CD4-positive, alpha-beta T cell treated with Interleukin-4 for 1 hour (primary cell): ENCODE data around the gene MAL.

Experiments
- DNase-seq, 2 donors: peaks; one replicate each; pipeline ENCODE4 v3.0.0-alpha.2; 2020 to 2022

MAL gene

DNA sequence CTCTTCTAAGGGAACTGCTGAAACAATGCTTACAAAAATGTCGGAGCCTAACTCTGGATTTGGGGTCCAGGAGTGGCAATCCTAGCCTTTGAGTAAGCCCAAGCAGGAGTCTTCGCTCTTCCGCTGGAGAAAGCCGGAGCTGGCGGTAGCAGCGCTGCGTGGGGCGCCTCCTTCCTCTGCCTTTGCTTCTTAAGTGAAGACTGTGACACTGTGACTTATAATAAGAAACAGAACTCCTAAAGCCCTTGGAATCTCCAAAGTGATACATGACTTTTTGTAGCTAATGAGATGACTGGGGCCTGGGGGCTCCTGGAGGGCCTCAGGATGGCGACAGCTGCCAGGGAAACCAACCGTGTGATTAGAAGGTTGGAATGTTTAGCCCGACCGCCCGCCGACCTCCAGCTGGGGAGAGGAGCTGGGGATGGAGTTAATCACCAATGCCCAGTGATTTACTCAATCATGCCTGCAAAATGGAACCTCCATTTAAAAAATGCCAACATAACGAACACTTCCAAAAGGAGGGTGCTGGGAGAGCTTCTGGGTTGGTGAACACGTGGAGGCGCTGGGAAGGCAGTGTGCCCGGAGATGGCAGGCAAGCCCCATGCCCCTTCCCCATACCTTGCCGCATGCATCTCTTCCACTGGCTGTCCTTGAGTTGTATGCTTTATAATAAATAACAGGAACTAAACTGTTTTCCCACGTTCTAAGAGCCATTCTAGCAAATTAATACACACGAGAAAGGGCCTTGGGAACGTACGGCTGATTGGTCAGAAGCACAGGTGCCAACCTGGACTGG, 29.0 kb upstream of the MAL start:
- no peak for DNase-seq

DNA sequence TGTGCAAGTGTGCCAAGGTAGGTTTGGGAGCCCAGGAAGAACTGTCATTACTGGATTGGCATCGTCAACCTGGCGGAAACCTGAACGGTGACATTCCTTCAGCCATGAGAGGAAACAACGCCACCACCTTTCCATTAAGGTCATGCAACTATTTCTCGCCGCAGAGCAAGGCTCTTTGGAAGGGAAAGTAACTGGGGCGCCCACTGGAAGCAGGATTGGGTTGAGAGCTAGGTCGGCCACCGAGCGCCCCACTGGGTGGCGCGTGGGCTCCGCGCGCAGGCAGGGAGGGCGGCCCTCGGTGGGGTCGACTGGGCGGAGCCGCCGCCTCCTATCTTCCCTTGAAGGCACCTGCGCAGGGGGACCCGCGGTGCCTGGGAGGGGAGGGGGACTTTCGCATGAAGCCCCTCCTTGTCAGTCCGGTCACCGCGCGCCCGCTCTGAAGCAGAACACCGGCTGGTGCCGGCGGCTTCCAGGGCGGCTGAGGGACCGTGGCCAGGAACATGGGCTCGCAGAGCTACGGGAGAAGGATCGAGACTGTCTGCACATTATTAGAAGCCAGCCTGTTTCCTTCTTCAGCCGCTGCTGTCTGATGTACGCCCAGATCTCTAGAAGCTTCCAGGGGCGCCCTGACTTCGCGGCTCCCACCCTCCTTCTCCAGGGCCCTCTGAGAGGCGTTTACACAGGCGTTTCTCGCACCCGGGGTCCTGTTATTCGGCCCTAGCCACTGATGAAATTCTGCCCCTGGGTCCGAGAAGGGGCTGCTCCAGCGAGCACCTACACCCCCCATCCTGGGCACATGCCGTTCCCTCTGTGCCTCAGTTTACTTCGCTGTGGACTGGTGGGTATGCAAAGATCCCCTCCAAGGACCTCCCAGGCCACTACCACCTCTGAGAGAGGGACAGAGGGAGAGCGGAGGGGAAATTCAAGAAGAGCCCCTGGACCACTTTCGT, 27.3 kb upstream of the MAL start:
- DNase-seq: no peak

DNA sequence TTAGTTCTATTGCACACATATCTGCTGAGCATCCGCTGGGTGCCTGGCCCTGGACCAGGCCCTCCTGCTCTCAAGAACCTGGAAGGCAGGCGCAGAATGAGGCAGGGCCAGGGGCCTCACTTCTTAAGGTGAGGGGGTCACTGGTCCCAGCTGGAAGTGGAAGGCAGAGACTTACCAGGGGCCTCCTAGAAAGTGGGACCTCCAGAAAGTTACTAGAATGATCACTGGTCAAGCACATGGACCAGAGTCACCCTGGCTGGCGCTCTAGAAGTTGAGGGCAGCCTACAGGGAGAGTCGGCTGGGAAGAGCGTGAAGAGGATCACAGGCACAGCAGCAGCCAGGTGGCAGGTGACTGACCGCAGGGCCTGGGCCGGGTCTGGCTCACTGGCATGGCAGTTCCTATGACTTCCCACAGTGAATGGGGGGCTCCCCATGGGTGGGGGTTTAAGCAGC, 26.1 kb upstream of the MAL start:
- DNase-seq: no peak

DNA sequence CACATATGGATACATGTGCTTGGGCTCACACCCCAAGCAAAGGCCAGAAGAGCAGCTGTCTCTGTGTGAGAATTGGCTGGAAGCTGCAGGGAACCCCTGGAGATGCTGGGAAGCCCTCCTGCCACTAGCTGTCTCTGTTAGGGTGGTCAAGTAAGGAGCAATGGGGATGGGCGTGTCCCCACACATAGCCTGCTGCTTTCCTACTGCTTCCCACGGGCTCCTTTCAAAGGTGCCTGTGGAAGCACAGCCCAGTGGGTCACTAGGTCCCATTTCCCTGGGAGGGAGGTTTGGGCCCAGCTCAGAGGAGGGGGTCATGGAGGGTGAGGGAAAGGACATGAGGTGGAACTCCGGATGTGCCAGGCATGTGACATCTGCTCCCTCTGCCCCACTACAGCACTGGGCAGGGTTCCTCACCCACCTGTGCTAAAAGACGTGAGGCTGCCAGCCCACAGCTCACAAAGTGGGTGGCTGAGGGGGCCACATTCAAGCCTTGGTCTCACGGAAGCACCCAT, 24.4 kb upstream of the MAL start:
- DNase-seq: no peak

DNA sequence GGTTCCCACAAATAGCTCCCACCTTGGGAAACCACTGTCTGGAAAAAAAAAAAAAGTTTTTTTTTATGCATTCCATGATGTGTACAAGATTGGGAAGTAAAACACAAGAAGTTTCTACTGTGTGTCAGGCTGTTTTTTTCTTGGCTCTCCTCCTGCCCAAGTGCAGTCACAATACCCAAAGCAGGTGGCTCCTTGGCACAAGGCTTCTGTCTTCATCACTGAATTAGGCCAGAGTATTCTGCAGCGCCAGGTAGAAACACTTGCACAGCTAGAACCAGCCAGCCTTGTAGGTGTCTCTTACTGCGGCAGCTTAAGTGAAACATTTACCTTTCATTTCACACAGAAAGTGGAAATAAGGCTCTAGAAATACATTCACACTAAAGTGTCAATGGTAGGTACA, 23.8 kb upstream of the MAL start:
- no peak for DNase-seq

GRCh38 chr2:95002498-95002897, 23.0 kb upstream of the MAL start:
- DNase-seq: no peak

GRCh38 chr2:95004287-95004686, 21.2 kb upstream of the MAL start:
- no peak for DNase-seq

DNA sequence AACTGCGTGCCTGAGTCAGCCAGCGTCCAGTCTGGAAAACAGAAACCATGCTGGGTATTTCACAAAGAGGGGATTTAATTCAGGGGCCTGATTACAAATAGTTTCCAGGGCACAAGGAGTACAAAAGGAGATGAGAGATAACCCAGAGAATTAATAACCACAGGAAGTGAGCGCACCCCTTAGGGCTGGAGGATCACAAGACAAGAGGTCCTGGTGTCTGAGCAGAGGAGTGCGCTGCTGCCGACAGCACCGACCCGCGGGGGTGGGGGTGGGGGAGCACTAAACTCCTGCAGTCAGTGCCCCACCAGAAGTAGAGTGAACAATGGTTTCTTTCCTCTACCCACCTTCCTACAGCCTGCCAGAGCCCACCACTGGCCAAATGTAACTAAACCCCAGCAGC, 20.8 kb upstream of the MAL start:
- no peak for DNase-seq

DNA sequence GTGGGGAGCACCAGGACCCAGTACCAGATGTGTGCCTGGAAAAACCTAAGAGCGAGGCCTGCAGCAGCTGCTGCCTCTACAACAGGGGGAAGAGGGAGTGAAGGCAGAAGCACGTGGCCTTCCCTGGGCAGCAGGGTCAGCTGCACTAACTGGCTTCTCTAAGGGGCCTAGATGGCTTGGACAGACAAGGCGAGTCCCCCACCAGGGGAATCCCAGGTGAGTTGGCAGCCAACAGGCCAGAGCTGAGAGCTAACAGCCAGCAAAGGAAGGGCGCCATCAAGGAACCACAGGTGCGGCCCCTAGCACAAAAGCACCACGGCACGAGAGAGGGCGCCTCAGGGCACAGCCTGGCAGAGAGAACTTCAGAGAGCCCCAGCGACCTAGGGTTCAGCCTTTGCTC, 19.8 kb upstream of the MAL start:
- no peak for DNase-seq

- no peak for DNase-seq
Measured at GRCh38 chr2:95006588-95006987, 18.9 kb upstream of the MAL start.

DNA sequence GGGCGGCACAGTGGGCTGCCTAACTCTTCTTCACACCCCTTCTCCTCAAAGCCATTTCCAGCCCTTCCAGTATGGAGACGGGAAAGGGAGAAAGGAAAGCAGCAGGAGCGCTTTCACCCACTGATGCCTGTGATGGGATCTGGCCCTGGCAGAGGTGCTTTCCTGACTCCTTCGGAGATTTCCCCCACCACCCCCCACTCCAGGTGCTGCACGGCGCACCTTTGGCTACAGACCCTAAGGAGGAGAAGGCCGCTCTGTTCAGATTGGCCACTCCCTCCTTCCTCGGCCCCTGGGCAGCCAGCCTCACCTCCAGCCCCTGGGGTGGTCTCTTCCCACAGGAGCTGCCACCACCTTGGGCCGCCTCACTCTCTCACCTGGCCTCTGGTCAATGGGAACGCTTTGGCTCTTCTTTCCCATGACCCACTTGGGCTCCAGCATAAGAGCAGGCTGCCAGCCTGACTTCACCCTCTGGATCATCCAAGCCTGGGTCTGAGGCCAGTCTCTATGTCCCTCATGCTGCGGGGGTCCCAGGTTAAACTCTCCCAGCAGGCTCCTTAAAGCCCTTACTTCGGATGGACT, 18.4 kb upstream of the MAL start:
- DNase-seq: no peak

- no peak for DNase-seq
Measured at GRCh38 chr2:95007822-95008221, 17.7 kb upstream of the MAL start.

DNA sequence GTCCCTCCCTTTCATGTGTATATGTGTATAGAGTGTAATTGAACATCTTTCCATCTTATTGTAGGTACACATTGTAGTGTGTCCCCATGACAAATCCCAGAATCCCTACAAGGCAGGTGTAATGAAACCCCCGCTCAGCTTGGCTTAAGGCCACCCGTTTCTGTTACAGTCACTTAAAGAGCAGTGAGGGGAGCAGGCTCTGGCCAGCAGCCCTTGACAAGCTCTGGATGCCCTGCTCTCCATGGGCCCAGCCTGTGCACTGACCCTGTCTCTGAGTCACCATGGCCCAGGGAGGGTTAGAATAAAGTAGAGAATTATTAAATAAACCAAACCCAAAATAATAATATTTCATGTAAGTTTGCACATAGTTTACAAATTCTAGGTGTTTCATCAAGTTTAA, 17.2 kb upstream of the MAL start:
- no peak for DNase-seq

GRCh38 chr2:95008996-95009395, 16.5 kb upstream of the MAL start:
- DNase-seq: no peak

DNA sequence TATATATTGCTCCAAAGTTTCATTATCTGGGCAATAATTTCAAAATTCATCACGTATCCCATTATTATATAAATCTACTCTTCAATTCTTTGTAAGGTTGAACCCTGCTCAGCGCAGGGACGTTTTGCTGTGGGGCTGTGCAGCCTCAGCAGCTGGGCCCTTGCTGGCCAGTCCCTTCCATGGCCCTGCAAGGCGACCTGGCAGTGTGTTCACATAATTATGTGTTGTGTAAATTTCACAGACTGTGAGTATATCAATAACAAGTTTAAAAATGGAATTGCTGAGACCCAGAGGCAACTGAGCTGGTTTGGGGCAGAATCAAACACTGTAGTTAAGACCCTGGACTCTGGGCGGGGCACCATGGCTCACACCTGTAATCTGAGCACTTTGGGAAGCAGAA, 16.1 kb upstream of the MAL start:
- no peak for DNase-seq

DNA sequence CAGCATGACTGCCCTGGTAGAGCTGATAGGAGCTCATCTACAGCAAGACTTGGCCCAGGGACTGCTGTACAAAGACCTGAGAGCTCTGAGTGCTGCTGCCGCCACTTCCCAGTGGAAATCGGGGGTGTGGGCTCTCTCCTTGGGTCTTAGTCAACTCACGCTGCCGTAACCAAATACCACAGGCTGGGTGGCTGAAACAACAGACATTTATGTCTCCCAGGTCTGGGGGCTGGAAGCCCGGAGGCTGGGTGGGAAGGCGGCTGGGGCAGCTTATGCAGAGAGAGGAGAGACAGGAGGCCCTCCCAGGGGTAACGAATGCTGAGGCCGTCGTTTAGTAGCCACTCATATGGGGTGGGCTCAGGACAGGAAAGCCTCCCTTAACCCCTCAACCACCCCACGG, 15.4 kb upstream of the MAL start:
- DNase-seq: no peak

- DNase-seq: no peak
Measured at GRCh38 chr2:95010718-95011117, 14.8 kb upstream of the MAL start.

DNA sequence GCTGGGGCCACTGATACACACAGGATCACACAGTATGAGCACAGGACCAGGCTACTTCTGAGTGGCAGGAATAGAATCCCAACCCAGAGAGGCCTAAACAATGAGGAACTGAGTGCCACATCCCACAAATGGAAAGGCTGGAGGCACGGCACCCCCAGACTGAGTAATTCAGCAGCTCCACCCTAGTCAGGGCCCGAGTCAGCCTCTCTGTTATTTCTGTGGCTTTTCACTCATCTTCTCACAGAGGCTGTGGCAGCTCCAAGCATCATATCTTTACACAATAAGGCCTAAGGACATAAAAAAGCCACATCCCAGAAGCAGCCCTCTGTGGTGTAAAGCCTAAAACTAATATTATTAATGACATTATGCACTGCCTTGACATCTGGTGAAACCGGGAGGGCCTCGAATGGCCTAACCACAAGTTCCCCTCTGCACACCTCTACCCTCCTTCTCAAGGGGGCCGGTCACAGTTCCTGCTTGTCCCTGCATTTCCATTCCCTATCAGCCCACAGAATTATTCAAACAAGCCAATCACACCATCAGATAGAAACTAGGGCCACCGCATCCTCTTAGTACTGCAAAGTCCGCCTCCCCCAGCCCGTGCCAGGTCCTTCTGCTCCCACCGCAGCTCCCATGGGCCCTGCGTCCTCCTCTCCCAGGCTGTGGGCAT, 12.5 kb upstream of the MAL start:
- DNase-seq: no peak

GRCh38 chr2:95013726-95014125, 11.8 kb upstream of the MAL start:
- DNase-seq: no peak

GRCh38 chr2:95014126-95014708, 11.3 kb upstream of the MAL start:
- DNase-seq: no peak

GRCh38 chr2:95015261-95015912, 10.1 kb upstream of the MAL start:
- no peak for DNase-seq

DNA sequence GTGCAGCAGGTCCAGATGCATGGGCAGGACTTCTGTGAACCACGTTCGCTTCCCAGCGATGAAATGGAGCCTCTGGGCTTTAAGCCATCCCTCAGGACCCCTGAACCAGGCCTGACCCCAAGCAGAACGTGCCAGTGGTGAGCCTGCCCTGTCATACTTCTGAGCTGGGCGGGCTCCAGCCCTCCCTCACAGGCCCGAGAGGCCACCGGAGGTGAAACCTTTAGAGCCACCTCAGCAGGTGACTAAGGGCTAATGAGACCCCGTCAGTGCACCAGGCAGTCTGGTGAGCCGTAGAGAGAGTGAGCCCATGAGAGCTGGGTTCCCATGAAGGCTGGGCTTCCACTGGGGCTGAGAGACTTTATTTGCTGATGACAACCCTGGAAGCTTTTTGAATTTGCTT, 8.9 kb upstream of the MAL start:
- no peak for DNase-seq
